ENCODE measurements around the gene PTPN5. TPM values are rescaled to one million over a fixed set of nuclear protein-coding genes. Genes with fewer than 3 reads are reported as not detected.

Gene PTPN5
- total RNA-seq, 1 experiment from 2014 or later = not detected

- no peaks in the 10 kb centered on the region for H4K20me1 ChIP-seq (ENCODE audit: insufficient read depth)
- no peak overlapping the region for H3K27ac ChIP-seq (ENCODE audit: low read depth, low read length)
- ChIA-PET CTCF (interaction anchor here (1.2 kb wide), 2 partner anchors 20 to 24 kb away, joined by 3 read pairs; no protein-coding TSS in a partner anchor), RAD21 (ENCODE audit: low non-redundant PET in 1 of 2, low total read pairs in 2 of 2, uncharacterized antibody in 2 of 2, unreplicated experiment in 2 of 2) (no interaction called here), POLR2A (no interaction called here)
- no peak overlapping the region for H3K9ac ChIP-seq (ENCODE audit: low read length)
- ATAC-seq (no peak), DNase-seq (ENCODE audit: low read depth, low spot score) (no peak)
- no peak overlapping the region for H2AFZ ChIP-seq (ENCODE audit: low read depth, low read length, poor library complexity, severe bottlenecking)
- no peaks in the 10 kb centered on the region for H3K36me3 ChIP-seq (ENCODE audit: control insufficient read depth in 1 of 2, insufficient read depth in 2 of 2, low read length in 2 of 2)
- no TSS peak for BruUV-seq (replicated peaks)
- TF ChIP-seq SP1 (IDR thresholded peaks at IDR 0.05; ENCODE audit: low read depth) (no peak), ELF1 (IDR thresholded peaks at IDR 0.05; ENCODE audit: borderline replicate concordance, low read depth) (no peak), YY1 (IDR thresholded peaks at IDR 0.05; ENCODE audit: extremely low read depth, insufficient replicate concordance, low read depth, low read length) (no peak), EZH2 (IDR thresholded peaks at IDR 0.05) (no peak), MAX (IDR thresholded peaks at IDR 0.05) (no peak), FOSL1 (IDR thresholded peaks at IDR 0.05; ENCODE audit: low read depth) (no peak), ZNF274 (IDR thresholded peaks at IDR 0.05; ENCODE audit: low read depth, low read length) (no peak), SIN3A (IDR thresholded peaks at IDR 0.05; ENCODE audit: low read depth) (no peak), EGR1 (IDR thresholded peaks at IDR 0.05; ENCODE audit: low read depth) (no peak), CEBPB (IDR thresholded peaks at IDR 0.05; ENCODE audit: low read depth) (no peak), JUND (IDR thresholded peaks at IDR 0.05) (no peak), RAD21 (IDR thresholded peaks at IDR 0.05; ENCODE audit: low read depth) (no peak), POLR2A (IDR thresholded peaks at IDR 0.05; ENCODE audit: borderline replicate concordance, extremely low read depth, insufficient read depth, insufficient read length) (no peak), TCF7L2 (IDR thresholded peaks at IDR 0.05; ENCODE audit: borderline replicate concordance, extremely low read depth, insufficient read depth, insufficient read length) (no peak), CTCF (IDR thresholded peaks at IDR 0.05 in 2 of 3, conservative IDR thresholded peaks at IDR 0.05 in 1 of 3; ENCODE audit: borderline replicate concordance in 1 of 3, insufficient read depth in 1 of 3, low read depth in 2 of 3, low read length in 2 of 3) (no peak), SRF (IDR thresholded peaks at IDR 0.05; ENCODE audit: low read depth) (no peak)
- TF ChIP-seq, protein P1, sequence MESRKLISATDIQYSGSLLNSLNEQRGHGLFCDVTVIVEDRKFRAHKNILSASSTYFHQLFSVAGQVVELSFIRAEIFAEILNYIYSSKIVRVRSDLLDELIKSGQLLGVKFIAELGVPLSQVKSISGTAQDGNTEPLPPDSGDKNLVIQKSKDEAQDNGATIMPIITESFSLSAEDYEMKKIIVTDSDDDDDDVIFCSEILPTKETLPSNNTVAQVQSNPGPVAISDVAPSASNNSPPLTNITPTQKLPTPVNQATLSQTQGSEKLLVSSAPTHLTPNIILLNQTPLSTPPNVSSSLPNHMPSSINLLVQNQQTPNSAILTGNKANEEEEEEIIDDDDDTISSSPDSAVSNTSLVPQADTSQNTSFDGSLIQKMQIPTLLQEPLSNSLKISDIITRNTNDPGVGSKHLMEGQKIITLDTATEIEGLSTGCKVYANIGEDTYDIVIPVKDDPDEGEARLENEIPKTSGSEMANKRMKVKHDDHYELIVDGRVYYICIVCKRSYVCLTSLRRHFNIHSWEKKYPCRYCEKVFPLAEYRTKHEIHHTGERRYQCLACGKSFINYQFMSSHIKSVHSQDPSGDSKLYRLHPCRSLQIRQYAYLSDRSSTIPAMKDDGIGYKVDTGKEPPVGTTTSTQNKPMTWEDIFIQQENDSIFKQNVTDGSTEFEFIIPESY (IDR thresholded peaks at IDR 0.05; ENCODE audit: extremely low read depth, insufficient replicate concordance, low read length) = no peak
- TF ChIP-seq, protein P2, sequence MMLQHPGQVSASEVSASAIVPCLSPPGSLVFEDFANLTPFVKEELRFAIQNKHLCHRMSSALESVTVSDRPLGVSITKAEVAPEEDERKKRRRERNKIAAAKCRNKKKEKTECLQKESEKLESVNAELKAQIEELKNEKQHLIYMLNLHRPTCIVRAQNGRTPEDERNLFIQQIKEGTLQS (IDR thresholded peaks at IDR 0.05) = no peak
- H3K9me3 ChIP-seq (ENCODE audit: control insufficient read depth in 1 of 2, insufficient read depth in 1 of 2, low read depth in 1 of 2, low read length in 2 of 2) = no peaks in the 10 kb centered on the region
- no peaks in the 10 kb centered on the region for H3K9me2 ChIP-seq (ENCODE audit: insufficient read depth)
- H3K4me2 ChIP-seq (ENCODE audit: low read length) = no peak overlapping the region
- H3K4me3 ChIP-seq (replicated peaks in 1 of 2; ENCODE audit: low read depth in 1 of 2, low read length in 2 of 2) = no peak overlapping the region
- peaks cover under 1% of the 10 kb centered on the region; the same call in 1 of the 2 replicates for H3K27me3 ChIP-seq (ENCODE audit: insufficient read depth, low read length)
- H3K4me1 ChIP-seq (ENCODE audit: control insufficient read depth in 1 of 2, insufficient read depth in 2 of 2, low read length in 2 of 2) = peaks cover 17 to 19% of the 10 kb centered on the region in 2 experiments
- no peaks in the 10 kb centered on the region for H3K79me2 ChIP-seq (ENCODE audit: insufficient read depth, low read length)
- intact Hi-C loops (cut with micrococcal nuclease) = no loop called here
Observed at GRCh38 chr11:18704045-18704645, 87.5 kb downstream of the PTPN5 start.
